Mucosa of descending colon (tissue), 3 donors: Measurements from ENCODE around the gene NELL1. TPM values are rescaled to one million over a fixed set of nuclear protein-coding genes. Genes with fewer than 3 reads are reported as not detected.

Experiments used
- ATAC-seq: fragments of 200-7000 bp; cut with Tn5 transposase; one replicate; pipeline ENCODE4 v1.9.1; 2020; ENCODE audit warnings: mild to moderate bottlenecking, moderate library complexity
- DNase-seq, 3 donors: peaks; one replicate each; pipeline ENCODE4 v3.0.0-alpha.2; 2020
- H3K36me3 ChIP-seq: fragments of 200-600 bp; one replicate; pipeline ENCODE4 v1.8.0; 2021; ENCODE audit warnings: low read depth, mild to moderate bottlenecking
- H3K4me1 ChIP-seq: fragments of 200-600 bp; one replicate; pipeline ENCODE4 v1.8.0; 2021; ENCODE audit warnings: low read depth, mild to moderate bottlenecking
- H3K4me3 ChIP-seq: fragments of 200-600 bp; one replicate; pipeline ENCODE4 v1.8.0; 2021; ENCODE audit warnings: mild to moderate bottlenecking
- H3K9me3 ChIP-seq: fragments of 200-600 bp; one replicate; pipeline ENCODE4 v1.8.0; 2021; ENCODE audit warnings: mild to moderate bottlenecking
- intact Hi-C, 2 donors: fragments of 100-400 bp; cut with DNase I in 1 of 2; cut with micrococcal nuclease in 1 of 2; formaldehyde crosslinking; loops; one replicate each; pipeline versions ENCODE4 v1.11.0 to v1.11.1; 2022; cut with DNase I, micrococcal nuclease
- total RNA-seq, 3 donors: library from RNA; stranded (reverse); fragmentation: NEBNext Ultra II Directional in 2 of 3; extraction: Animal tissue kit (Norgen Biotek cat#: 25700) in 2 of 3; gene quantifications; one replicate each; pipeline versions ENCODE4 v1.2.1 to v1.2.4, GENCODE V29; 2021 to 2023
- TF ChIP-seq, protein P1 (sequence below): fragments of 200-600 bp; IDR thresholded peaks from one replicate; pipeline ENCODE4 v1.8.0; 2022; ENCODE audit warnings: antibody characterized with exemption, mild to moderate bottlenecking
- donor health status: DM: no; HTN: no; CAD: no; lungs with moderate emphysema.
- donor health status: DM: no; HTN: no; CAD: no.
- donor health status: DM: no; HTN: yes; CAD: no.

The NELL1 gene
- total RNA-seq, 3 donors from 2014 or later: 0.20 to 0.73 (median 0.31) TPM

DNA sequence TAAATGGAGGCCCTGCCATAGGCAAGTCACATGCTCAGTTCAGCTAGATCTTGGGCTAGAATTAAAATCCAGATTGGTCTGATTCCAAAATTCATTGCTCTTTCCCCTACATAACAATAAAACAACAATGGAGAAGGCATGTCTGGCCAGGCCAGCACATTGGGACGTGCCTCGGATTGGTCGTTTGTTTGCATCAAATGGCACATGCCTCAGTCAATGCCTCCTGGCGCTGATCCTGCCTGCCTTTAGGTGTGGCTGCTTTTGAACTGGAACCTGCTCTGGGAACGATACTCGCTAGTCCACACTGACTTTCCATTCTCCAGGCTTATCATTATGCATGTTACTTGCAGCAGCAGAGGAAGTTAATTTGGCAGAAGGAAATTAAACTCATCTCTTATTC, 322.1 kb downstream of the NELL1 start:
- no peaks in the 10 kb centered on the region for H3K36me3 ChIP-seq
- TF ChIP-seq, protein P1, sequence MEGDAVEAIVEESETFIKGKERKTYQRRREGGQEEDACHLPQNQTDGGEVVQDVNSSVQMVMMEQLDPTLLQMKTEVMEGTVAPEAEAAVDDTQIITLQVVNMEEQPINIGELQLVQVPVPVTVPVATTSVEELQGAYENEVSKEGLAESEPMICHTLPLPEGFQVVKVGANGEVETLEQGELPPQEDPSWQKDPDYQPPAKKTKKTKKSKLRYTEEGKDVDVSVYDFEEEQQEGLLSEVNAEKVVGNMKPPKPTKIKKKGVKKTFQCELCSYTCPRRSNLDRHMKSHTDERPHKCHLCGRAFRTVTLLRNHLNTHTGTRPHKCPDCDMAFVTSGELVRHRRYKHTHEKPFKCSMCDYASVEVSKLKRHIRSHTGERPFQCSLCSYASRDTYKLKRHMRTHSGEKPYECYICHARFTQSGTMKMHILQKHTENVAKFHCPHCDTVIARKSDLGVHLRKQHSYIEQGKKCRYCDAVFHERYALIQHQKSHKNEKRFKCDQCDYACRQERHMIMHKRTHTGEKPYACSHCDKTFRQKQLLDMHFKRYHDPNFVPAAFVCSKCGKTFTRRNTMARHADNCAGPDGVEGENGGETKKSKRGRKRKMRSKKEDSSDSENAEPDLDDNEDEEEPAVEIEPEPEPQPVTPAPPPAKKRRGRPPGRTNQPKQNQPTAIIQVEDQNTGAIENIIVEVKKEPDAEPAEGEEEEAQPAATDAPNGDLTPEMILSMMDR: no peak
- no peak overlapping the region for H3K4me3 ChIP-seq
- H3K9me3 ChIP-seq: peaks cover 34% of the 10 kb centered on the region
- intact Hi-C loops: no loop called here
- H3K4me1 ChIP-seq: no peaks in the 10 kb centered on the region
- DNase-seq: no peak
- ATAC-seq: no peak

- DNase-seq (no peak), ATAC-seq (no peak)
- Histone ChIP-seq H3K4me1 (no peaks in the 10 kb centered on the region), H3K4me3 (no peak overlapping the region), H3K36me3 (no peaks in the 10 kb centered on the region), H3K9me3 (peaks cover 8% of the 10 kb centered on the region)
- intact Hi-C loops: no loop called here
- TF ChIP-seq, protein P1: no peak
These were observed 337.9 kb downstream of the NELL1 start for GRCh38 chr11:21007297-21007696.

DNA sequence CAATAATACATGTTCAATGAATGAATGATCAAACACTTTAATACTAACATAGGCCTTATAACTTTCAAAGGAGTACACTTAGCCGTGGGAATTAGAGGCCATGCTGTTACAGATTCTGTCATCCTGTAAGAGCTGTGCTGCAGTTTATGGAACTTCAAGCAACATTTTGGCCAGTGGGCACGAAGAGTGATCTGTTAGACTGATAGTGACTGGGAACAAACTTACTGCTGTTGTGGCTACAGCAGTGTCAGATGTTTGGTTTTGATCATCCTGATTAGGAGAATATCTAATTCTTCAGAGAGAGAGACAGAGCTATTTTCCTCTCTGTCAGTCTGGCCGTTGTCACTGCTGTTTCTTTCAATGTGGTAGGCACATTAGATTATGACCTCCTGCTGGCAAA, 348.9 kb downstream of the NELL1 start:
- no peak overlapping the region for H3K4me3 ChIP-seq
- TF ChIP-seq, protein P1: no peak
- ATAC-seq (no peak), DNase-seq (no peak)
- no peaks in the 10 kb centered on the region for H3K36me3 ChIP-seq
- intact Hi-C loops: no loop called here
- no peaks in the 10 kb centered on the region for H3K4me1 ChIP-seq
- H3K9me3 ChIP-seq: peaks cover 26% of the 10 kb centered on the region

GRCh38 chr11:21026685-21027084, 357.3 kb downstream of the NELL1 start:
- H3K4me1 ChIP-seq: no peaks in the 10 kb centered on the region
- intact Hi-C loops: no loop called here
- H3K36me3 ChIP-seq: no peaks in the 10 kb centered on the region
- no peak for ATAC-seq
- peaks cover 3% of the 10 kb centered on the region for H3K9me3 ChIP-seq
- TF ChIP-seq, protein P1: no peak
- DNase-seq: no peak
- H3K4me3 ChIP-seq: no peak overlapping the region

- no peaks in the 10 kb centered on the region for H3K36me3 ChIP-seq
- TF ChIP-seq, protein P1: no peak
- H3K4me3 ChIP-seq: no peak overlapping the region
- H3K9me3 ChIP-seq: peaks cover 39% of the 10 kb centered on the region
- intact Hi-C loops: no loop called here
- DNase-seq: no peak
- no peaks in the 10 kb centered on the region for H3K4me1 ChIP-seq
- ATAC-seq: no peak
These were observed 368.5 kb downstream of the NELL1 start for GRCh38 chr11:21037850-21038249.

DNA sequence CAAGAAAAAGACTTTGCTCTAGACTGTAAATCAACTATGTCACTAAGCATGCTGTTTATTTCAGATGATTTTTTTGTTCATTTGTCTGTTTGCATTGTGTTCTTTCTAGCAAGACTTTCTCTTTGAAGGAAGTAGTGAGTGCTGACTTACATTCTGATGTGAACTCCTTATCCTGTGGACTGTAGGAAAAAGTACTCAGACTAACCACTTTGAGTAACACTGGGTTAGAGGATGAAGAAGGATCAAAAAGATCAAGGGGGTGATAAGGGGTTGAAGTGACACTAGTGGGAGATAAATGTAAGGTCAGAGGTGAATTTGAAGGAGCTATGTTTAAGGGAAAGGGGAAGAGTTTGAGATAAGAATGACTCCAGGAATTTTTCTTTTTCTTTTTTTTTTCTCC, 369.4 kb downstream of the NELL1 start:
- H3K4me3 ChIP-seq: no peak overlapping the region
- no peaks in the 10 kb centered on the region for H3K36me3 ChIP-seq
- H3K9me3 ChIP-seq: peaks cover 44% of the 10 kb centered on the region
- intact Hi-C loops: no loop called here
- H3K4me1 ChIP-seq: no peaks in the 10 kb centered on the region
- TF ChIP-seq, protein P1: no peak
- no peak for DNase-seq
- ATAC-seq: no peak
